Measurements from ENCODE around the gene F10.
"Not testable (repeated sequence)": the region's sequence is repeated elsewhere in the genome, so short reads cannot be mapped to it uniquely, and the experiment has no call there.

The F10 gene

DNA sequence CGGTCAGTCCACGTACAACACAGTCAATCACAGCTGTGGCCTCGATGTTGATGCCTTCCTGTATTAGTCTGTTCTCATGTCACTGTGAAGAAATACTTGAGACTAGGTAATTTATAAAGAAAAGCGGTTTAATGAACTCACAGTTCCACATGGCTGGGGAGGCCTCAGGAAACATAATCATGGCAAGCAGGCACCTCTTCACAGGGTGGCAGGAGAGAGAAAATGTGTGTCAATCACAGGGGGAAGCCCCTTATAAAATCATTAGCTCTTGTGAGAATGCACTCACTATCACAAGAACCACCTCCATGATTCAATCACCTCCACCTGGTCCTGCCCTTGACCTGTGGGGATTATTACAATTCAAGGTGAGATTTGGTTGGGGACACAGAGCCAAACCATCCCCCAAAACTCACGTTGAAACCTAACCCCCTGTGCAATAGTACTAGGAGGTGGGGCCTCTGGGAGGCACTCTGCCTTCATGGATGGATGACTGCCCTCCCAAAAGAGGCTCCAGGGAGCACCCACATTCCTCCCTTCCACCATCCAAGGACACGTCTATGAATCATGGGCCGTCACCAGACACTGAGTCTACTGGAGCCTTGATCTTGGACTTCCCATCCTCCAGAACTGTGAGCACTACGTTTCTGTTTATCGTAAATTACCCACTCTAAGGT is 33.5 kb downstream of the F10 start:
- no peak for DNase-seq

DNA sequence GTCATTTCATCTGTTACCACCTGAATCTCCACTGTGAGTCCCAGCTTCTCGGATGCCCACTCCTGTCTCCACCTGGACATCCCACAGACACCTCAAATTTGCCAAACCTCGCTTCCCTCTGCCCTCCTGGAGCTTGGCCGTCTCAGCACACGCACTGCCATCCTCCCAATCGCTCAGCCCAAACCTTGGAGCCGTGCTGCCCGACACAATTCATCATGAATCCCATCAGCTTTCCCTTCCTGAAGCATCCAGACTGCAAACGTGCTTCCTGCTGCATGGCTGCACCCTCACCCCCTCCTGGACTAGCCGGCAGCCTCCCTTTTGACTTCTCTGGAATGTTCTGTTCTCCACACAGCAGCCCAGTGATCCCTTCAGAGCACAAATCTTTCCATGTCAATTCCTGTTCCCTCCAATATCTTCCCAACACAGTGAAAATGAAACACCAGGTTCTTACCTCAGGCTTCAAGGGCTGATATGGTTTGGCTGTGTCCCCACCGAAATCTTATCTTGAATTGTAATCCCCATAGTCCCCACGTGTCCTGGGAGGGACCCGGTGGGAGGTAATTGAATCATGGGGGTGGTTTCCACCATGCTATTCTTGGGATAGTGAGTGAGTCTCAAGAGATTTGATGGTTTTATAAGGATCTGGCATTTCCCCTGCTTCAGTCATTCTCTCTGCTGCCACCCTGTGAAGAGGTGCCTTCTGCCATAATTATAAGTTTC is 34.8 kb downstream of the F10 start:
- DNase-seq, result no peak

DNA sequence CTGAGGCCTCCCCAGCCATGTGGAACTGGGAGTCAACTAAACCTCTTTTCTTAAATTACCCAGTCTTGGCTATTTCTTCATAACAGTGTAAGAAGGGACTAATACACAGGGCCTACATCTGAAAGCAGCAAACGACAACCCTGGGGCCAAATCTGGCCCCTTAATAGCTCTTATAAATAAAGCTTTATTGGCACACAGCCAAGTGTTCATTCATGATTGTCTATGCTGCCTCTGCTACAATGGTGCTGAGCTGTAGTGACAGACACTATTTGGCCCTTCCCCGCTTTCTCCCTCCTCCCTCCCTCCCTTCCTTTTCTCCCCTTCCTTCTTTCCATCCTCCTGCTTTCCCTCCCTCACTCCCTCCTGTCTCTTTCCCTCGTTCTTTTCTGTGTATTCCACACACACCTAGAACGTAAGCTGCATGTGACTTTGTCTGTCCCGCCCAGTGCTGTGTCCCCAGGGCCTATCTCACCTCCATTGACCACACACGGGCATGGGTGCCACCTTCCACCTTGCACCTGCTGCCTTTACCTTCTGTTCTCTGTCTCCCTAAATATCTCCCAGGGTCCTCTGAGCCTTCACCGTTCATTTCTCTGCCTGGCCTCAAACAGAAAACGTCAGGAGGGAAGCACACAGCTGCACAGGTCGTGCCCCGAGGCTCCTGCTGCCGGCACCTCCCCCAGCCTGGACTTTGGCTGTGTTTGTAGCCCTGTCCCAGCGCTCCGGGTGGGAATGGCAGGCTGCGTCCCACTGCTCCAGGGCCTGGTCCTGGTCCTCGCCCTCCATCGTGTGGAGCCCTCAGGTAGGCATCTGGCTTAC is 35.5 kb downstream of the F10 start, which contains the start of gene PROZ:
Gene PROZ, plus strand, starts transcription at position 720 of the 819 bp plus-strand sequence. Its CDS starts 13 bp downstream, at position 733.
- no peak for DNase-seq

DNA sequence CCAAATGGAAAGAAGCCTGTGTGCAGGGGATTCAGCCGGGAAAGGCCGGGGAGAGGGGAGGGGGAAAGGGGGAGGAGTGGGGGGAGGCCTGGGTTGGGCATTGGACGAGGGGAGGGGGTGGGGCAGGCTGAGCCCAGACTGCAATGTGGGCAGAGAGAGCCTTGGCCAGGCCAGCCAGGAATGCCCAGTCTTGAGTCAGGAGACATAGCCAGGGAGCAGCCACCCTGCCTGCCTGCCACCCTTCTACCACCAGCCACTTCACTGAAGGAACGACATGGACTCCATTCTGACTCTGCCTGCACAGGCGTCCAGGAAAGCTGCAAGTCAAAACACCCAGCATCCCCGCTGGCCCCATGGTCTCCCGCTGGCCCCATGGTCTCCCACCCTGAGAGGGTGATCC is 36.3 kb downstream of the F10 start:
- no peak for DNase-seq

DNA sequence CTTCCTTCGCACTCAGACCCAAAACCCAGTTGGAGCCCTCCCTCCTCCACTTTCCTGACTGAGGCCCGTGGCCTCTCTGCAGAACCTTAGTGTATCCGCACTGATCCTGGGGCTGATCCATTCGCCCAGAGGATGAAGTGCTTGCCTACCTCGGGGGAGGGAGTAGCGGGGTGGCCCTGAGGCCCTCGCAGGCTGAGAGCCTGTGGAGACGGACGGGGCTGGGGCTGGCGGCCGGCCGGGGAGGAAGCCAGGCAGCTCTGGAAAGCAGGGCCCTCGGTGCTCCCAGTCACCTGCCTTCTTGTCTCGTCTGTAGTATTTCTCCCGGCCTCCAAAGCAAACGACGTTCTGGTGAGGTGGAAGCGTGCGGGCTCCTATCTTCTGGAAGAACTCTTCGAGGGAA is 37.1 kb downstream of the F10 start:
- DNase-seq, result no peak

DNA sequence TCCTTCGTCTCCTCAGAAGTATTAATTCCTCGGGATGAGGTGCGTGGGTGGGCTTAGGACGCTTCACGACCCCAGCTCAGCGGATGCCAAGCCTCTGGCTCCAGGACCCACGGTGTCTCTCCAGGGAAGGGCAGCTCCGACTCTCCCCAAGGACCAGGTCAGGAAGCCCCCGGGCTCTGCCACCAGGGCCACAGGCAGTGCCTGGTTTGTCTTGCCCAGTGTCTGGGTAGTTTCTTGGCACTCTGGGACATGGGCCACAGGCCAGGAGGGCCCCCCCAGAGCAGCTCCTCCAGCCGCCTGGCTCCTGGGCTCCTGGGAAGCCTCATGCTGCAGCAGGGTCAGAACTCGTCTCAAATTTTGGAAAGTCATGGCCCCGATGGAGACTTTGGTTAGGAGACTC is 38.4 kb downstream of the F10 start:
- DNase-seq, result no peak

DNA sequence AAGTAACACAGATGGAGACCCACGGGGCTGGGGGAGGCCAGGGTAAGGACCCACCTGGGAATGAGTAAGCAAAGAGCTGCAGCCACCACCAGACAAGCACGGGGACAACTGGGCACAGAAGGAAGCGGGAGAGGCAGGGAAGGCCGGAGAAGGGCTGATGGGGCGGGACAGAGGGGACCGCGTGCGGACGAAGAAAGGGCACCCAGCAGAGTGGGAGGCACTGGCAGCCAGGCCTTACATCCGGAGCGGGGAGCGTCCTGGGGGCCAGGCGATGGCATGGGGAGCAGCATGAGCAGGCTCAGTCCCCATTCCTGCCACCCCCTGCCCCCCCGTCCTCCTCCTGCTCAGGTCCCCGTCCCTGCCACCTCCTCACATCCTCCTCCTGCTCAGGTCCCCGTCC is 38.8 kb downstream of the F10 start:
- DNase-seq, result no peak

DNA sequence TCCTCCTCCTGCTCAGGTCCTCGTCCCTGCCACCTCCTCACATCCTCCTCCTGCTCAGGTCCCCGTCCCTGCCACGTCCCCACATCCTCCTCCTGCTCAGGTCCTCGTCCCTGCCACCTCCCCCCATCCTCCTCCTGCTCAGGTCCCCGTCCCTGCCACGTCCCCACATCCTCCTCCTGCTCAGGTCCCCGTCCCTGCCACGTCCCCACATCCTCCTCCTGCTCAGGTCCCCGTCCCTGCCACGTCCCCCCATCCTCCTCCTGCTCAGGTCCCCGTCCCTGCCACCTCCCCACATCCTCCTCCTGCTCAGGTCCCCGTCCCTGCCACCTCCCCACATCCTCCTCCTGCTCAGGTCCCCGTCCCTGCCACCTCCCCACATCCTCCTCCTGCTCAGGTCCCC is 39.4 kb downstream of the F10 start:
- DNase-seq, result not testable (repeated sequence)

DNA sequence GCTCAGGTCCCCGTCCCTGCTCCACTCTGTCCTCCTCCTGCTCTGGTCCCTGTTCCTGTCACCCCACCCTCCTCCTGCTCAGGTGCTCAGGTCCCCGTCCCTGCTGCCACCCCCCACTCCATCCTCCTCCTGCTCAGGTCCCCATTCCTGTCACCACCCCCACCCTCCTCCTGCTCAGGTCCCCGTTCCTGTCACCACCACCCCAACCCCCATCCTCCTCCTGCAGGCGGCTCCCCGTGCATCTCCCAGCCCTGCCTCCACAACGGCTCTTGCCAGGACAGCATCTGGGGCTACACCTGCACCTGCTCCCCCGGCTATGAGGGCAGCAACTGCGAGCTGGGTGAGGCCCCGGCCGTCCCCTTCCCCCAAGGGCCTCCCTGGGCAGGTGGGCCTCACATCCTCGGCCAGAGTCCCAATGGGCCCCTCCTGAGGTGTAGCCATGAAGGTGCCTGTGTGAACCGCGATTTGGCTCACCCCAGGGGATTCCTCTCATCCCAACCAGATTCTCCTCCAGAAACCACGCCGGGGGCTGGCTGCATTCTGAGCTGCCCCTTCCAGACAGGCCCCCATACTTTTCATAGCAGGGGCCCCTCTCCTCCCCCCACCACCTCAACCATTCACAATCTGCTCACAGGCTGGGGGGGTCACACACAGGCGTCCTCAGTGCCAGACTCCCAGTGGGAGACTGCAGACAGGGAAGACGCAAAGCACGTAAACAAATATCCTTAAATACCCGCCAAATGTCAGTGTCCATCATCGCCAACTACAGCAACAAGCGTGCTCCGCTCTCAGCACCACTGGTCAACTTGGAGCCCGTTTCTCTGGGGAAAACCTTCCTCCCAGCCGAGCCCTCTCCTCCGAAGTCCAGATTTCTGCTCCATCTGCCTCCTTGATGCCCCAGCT is 40.4 kb downstream of the F10 start:
- no peak for DNase-seq

DNA sequence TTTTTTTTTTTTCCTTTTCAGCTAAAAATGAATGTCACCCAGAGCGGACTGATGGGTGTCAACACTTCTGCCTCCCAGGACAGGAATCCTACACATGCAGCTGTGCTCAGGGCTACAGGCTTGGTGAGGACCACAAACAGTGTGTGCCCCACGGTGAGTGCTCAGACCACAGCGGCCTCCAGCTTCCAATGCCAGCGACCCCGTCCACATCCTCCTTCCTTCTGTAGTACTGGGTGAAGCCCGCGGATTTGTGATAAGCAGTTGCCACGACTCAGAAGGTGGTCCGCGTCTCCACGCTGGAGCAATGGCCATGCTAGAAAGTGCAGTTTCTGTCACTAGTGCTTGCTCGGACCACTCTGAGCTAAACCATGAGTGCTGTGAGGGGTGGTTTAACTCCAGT is 41.9 kb downstream of the F10 start:
- DNase-seq, result no peak

DNA sequence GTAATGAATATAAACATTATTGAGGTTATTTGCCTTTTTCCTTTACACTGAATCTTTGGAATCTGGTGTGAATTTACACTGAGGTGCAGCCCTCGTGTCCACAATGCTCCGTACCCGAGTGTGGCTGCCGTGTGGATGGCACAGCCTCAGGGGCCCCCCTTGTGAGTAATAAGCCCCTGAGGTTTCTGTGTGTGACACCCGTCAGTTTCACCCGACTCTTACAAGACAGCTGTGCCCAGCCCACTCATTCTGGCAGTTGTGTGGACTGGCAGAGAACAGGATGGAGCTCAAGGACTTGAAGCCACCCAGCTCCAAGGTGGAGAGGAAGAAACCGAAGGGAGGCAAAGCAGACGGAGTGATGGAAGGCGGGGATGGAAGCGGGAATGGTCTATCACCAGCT is 43.7 kb downstream of the F10 start:
- no peak for DNase-seq

DNA sequence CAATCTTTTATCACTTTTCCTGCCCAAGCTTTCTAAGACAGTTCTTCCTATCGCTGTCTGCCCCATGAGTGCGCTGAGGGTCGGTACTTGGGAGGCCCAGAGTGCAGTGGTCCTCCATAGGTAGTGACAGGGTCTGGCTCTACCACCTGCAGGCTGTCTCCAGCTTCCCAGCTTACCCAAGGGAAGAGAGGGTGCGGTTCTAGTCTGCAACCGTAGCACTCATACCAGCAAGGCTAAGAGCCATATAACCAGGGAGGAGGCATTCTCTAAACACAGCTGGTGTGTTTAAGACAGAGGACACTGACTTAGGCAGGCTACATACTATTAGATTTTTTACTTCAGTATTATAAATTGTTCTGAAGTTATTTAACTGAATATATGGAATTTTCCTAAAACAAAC is 44.1 kb downstream of the F10 start:
- no peak for DNase-seq

DNA sequence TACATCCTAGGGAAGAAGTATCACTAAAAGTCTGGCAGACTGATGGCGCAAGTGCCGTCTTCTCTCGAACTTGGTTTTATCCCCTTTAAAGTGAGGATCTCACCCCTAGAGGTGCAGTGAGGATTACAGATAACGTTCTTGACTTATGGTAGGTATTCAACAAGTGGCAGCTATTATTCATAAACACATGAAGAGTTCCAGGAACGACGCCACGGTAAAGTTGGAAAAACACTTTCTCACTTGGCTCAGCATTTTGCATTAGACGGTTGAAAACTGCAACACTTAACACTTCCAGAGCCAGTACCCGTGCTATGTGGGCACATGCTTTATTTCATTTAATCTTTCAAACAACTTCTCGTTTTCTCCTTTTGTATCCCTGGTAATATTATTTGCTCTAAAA is 44.6 kb downstream of the F10 start:
- DNase-seq, result no peak

DNA sequence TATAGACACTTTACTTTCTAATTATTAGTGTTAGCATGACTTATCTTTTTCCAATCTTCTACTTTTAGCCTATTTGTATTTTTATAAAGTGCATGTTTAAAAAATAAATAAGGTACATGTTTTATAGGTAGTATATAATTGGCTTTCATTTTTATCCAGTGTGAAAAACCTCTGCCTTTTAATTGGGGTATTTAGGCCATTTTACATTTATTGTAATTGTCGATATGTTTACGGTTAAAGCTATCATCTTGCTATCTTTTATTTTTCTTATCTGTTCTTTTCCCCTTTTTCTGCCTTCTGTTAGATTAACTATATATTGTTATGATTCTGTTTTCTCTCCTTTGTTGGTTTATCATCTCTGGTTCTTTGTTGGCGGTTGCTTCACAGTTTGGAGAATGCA is 45.0 kb downstream of the F10 start:
- no peak for DNase-seq

DNA sequence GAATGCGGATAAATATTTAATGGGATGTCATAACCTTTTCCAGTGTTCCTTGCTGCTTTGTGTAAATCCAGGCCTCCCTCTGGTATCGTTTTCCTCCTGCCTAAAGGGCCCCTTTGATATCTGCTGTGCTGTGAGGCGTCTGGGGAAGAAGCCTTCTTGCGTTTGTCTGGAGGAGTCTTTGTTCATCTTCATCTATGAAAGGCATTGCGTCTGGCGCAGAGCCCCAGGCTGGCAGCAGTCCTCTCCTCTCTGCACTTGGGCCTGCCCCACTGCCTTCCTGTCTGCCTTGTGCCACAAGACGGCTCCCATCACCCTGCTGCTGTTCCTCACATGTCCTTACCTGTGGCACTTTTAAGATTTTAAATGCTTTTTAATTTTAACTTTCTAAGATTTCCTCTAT is 45.6 kb downstream of the F10 start:
- no peak for DNase-seq

DNA sequence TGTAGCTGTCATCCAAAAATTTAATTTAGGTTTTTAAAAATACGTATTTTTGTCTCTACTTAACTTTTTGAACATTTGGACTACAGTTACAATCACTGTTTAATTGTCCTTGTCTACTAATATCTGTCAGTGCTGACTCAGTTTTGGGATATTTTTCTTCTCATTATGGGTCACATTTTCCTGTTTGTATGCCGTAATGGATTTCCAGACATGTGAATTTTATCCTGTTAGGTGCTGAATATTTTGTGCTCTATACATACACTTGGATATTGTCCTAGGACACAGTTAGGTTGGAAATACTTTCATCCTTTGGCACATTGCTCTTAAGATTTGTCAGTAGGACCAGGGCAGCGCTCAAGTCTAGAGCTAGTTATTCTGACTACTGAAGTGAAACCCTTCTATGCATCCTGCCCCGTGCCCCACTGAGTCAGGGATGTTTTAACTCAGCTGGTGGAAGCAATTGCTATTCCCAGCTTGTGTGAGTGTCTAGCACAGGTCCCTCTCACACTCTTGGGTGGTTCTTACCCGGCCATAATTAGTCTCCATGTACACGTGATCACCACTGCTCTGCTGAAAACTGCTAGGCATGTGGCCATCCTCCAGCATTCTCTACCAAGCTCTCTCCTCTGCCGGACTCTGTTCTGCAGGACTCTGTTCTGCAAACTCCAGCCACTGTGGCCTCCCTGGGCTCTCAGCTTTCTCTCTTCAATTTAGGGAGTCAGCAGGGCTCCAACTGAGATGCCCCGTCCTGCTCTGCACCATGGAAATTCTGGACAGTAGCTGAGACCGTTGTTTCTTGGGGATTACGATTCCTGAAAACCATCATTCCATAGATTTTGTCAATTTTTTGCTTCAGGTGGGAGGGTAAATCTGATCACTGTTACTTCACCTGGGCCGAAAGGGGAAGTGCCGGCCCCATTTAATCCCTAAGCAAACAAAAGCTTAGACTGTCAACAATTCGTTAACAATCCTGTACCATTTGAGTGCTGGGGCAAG is 47.0 kb downstream of the F10 start:
- DNase-seq, result no peak

DNA sequence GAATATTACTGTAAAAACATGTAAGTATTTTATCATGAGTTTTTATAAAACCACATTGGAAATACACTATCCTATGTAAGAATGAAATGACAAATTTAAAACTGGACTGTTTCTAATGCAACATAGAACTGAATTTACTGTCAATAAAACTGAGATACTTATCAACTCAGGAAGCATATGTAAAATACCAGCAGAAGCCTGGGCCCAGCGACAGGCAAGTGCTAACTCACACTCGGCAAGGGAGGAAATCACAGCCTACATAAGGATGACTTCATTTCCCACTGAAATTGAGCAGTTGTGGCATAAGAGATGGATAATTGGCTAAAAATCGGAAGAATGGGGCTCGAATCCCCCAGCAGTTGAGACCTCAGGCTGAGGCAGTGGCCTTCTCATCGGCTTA is 47.9 kb downstream of the F10 start:
- DNase-seq, result no peak

DNA sequence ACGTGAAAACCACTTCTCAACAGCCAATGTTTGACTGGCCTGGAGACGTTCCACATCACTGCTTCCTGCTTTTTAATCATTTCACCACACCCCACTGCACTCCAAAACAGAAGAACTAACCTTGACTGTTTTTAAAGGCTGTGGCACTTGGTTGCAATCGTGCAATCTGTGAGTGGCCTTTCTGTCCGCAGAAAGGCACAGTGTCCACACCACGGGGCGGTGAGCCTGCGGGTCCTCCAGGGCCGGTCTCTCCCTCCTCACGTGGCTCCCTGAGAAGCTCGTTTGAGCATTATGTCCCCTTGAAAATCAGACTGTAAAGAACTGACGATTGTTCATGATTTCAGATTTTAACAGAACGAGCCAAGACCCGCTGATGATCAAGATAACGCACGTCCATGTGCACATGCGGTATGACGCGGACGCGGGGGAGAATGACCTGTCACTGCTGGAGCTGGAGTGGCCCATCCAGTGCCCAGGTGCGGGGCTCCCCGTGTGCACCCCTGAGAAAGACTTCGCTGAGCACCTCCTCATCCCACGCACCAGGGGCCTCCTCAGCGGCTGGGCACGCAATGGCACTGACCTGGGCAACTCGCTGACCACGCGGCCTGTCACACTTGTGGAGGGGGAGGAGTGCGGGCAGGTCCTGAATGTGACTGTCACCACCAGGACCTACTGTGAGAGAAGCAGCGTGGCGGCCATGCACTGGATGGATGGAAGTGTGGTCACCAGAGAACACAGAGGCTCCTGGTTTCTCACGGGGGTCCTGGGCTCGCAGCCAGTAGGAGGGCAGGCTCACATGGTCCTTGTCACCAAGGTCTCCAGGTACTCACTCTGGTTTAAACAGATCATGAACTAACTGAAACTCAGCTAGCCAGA is 48.9 kb downstream of the F10 start:
- DNase-seq, result no peak

DNA sequence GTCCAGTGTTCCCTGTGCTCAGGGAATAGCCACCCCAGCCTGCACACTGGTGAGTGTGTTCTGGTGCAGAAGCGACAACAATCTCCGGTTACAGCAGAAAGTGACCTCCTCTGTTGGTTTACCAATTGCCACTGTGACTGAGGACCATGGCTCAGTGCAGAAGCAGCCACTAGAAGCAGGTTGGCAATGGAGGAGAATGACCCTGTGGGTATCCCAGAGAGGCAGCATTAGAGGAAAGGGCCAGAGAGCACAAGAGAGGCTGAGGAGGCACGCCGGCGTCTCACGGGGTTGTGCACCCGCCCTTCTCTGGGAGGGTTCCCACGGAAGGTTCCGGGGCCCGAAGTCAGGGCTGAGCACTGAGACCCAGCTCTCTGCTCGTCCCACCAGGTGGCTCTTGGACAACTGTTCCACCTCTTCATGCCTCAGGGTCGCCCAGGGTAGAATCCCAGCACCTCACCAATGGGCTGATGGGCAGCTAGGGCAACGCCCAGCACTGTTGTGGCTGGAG is 49.9 kb downstream of the F10 start:
- DNase-seq, result no peak

DNA sequence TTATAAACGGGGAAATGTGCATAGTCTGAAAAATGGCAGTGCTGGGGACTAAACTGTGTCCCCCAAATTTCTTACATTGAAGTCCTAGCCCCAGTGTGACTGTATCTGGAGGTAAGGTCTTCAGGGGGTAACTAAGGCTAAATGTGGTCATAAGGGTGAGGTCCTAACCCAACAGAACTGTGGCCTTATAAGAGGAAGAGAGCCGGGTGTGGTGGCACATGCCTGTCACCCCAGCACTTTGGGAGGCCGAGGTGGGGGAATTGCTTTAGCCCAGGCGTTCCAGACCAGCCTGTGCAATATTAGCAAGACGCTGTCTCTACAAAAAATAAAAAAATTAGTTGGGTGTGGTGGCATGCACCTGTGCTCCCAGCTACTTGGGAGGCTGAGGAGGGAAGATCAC is 53.7 kb downstream of the F10 start:
- peak; percentile 57 for DNase-seq
